Islet of Langerhans (tissue), 1 donor: Measurements from ENCODE around the gene HDAC4.
A peak's percentile ranks its signal among the peaks of the same experiment; 100 is the strongest.

Experiments used
- FAIRE-seq: peaks from one replicate; lab custom pipeline; 2011; peaks lifted over from hg19 to GRCh38; lab: Jason Lieb, UNC

The HDAC4 gene

DNA sequence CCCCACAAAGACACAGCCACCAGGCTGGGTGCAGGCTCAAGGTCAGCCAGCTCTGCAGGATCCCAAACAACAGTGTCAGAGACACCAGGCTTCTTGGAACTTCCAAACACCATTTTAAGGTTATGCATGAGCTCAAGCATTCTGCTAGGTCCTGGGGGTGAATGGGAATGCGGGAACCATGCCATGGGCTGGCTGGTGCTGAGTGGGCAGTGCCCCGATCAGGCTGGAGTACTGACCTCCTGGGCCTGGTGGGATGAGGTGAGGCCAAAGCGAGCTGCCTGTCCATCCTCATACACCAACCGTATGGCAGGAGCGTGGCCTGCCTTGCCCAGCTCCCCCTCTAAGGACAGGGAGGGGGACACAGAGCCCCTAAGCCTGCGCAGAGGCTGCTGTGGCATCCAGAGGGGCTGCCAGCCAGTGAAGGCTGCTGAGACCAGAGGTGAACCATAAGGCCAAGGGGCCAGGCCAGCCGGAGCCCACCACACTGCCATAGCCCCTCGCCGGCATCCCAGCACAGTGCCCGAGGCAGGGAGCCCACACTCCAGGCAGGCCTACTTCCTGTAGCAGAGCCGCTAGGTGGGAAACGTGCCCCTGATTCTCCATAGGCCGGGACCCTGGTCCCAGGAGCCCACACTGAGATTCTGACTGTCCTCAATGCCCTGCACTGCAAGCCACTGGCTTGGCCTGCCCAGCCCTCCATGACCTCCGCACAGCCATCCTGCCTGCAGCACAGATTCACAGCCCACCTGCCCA is 135.0 kb downstream of the HDAC4 start:
- no peak for FAIRE-seq

- no peak for FAIRE-seq
Measured at GRCh38 chr2:239264838-239265651, 135.8 kb downstream of the HDAC4 start.

DNA sequence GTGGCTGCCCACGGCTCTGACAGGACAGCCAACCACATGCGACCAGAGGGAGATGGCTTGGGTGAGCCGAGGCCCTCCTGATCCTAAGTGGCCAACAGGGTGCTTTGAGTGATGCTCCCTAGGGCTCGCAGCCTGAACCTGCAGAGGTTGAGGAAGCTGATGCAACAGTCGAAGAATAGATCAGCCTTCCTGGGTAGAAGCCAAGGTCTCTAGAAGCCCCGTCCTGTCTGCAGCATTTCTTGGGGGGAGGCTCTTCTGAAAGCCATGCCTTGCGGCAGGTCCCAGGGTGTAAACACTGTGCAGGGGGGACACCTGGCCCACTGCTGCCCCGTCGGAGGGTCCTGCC is 136.4 kb downstream of the HDAC4 start:
- FAIRE-seq = no peak

- no peak for FAIRE-seq
Measured at GRCh38 chr2:239263669-239264491, 136.9 kb downstream of the HDAC4 start.

DNA sequence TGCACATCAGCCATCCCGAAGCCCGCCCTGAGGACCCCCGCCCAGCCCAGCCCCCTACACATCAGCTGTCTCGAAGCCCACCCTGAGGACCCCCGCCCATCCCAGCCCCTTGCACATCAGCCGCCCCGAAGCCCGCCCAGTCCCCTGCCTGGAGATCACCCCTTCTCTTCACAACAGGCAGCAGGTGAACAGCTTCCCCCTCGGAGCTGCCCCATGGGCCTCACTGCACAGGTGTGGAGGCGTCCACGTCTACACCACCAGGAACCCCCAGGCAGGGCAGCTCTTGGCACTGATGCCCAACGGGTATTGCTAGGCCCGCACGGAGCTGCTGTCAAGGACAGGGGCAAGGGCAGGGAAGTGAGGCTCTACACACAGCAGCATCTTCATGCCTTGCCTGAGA is 137.6 kb downstream of the HDAC4 start:
- FAIRE-seq = no peak

DNA sequence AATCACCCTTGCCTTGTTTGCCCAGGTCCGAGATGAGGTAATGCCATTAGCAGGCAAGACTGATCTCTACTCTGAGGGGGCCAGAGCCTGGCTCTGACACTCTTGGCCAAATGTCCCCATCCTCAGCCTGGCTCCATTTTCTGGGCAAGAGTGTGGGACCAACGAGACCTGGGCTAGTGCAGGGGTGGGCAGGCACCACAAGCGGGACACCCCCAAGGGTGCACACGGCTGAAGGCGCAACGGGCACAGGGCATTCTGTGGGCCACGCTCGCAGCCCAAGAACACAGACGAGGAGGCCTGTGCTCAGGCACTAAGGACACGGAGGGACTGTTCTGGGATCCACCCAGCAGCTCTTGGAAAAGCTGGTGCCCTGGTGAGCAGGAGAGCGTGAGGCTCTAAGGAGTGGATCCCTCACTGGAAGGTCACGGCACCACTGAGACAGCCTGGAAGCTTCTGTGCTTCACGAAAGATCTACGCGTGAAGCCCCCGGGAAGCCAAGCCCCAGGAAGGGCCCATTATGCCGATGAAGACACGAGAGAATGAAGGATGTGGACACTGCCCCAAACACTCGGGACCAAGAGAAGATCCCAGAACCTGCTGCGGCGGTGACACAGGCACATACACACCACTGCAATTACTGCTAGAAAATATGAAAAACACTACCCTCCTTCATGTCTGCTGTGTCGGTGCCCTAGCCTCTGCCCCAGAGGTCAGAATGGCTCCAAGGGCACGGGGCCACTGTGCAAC is 138.2 kb downstream of the HDAC4 start:
- no peak for FAIRE-seq

DNA sequence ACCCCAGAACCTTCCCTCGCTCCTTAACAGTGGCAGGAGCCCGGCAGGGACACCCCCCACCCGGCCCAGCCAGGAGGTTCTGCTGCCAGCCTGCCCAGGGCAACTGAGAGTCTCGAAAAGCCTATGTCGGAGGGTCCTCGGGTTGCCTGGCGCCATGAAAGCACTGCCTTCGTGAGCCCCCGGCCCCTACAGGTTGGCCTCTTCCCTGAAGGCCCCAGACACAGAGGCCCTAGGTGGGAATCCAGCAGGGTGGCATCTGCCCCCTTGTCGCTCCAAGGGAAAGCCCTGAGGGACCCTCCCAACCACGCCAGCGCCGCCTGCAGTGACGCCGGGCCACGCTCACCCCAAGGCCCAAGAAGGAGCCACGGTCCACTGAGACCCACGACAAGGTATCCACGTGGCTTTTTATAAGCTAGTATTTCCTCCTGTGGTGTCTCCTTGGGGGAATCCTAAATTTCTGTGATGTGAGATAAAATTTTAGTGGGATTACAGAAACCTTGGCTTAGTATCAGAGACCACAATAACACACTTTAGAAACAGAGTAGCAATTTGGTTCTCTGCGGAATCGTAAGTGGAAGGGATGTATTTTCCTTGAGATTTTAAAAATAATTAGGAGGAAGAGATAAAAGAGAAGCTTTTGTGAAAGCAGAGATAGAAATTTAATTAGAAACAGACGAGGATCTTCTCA is 138.9 kb downstream of the HDAC4 start:
- no peak for FAIRE-seq

DNA sequence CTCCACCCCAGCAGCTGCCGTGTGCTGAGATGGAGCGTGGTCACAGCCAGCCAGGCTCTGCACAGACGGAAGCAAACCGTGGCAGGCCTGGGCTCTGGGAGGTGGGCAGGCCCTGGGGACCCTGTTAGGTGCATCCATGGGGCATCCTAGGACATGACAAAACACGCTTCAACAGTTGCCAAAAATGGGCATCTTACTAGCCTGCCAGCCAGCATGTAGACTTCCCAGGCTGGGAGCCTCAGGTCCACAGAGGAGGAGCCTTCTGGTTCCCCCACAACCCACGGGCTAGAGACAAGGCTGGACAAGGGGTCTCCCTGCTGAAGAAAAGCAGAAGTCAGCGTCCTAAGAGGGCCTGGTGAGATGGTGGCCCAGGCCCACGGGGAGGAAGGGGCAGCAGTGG is 139.5 kb downstream of the HDAC4 start:
- no peak for FAIRE-seq

GRCh38 chr2:239260546-239261327 is 140.1 kb downstream of the HDAC4 start:
- FAIRE-seq = no peak

DNA sequence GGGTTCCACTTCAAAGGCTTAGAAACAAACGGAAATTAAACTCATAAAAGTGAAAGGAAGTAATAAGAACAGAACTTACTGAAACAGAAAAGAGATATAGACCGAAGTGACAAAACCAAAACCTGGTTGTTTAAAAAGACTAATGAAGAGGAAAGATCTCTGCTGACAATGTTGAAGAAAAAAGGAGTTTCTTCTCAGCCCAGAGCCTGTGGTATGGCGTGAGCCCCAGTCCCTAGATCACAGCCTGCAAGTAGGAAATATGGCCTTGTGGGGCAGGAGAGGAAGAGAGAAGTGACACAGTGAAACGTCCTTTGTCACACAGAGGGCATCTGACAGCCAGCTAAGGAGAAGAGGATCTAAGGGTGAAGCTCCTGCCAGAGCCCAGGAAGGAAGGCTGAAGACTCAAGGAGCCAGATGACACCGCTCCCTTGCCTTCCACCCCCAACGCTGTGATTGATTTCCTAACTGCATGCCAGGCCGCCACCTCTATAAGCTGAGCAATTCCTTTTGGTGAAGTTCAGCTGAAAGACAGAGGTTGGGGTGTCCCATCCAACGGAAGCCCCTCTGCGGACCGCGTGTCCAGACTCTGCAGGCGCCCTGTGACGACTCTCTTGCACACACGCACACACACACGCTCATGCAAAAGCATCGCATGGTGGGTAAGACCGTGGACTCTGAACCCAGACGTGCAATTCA is 141.1 kb downstream of the HDAC4 start:
- FAIRE-seq = no peak

DNA sequence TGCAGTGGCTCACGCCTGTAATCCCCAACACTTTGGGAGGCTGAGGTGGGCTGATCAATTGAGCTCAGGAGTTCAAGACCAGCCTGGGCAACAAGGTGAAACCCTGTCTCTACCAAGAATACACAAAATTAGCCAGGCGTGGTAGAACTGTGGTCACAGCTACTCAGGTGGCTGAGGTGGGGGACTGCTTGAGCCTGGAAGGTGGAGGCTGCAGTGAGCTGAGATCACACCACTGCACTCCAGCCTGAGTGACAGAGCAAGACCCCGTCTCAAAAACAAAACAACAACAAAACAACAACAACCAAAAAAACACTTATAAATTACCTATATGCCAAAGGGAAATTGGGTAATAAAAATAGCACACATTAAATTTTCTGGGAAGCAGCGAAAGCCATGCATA is 141.6 kb downstream of the HDAC4 start:
- no peak for FAIRE-seq

GRCh38 chr2:239258248-239258647 is 142.6 kb downstream of the HDAC4 start:
- FAIRE-seq = no peak

DNA sequence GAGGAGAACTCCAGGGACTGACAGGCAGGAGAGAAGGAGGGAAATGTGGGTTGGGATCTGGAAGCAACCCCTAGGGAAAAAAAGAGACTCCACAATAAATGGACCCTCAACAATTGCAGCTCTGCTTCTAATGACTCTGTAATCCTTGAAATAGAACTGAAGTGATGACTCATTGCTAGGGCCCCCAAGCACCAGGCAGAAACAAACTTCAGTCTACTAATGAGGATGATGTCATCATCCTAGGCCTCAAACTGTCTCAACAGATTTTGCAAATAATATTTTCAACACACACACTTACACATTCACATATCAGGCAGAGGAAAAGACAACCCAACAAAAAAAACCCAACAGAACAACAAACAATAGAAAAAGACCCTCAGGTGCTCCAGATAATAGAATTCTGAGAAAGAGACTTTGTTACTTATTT is 143.3 kb downstream of the HDAC4 start:
- peak; percentile 94 for FAIRE-seq

DNA sequence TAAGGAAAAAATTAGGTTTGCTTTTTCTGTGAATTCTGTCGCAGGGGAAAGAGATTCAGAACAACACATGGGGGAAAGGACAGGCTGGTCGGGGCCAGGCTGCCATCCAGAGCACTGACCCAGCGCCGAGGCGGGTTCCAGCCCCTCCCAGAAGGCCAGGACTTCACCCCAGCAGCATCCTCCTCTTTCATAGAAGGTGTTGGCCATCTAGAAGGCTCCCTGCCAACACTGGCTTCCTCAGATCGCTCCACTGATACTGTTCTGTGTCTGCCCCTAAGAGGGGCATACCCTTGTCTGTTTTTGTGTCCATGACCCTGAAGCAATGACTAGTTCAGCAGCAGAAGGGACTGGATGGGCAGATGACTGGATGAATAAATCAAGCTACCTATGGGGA is 144.5 kb downstream of the HDAC4 start:
- no peak for FAIRE-seq

GRCh38 chr2:239255628-239256349 is 145.0 kb downstream of the HDAC4 start:
- no peak for FAIRE-seq

GRCh38 chr2:239255218-239255617 is 145.6 kb downstream of the HDAC4 start:
- FAIRE-seq = no peak

- FAIRE-seq = no peak
Measured at GRCh38 chr2:239253701-239254436, 147.0 kb downstream of the HDAC4 start.

DNA sequence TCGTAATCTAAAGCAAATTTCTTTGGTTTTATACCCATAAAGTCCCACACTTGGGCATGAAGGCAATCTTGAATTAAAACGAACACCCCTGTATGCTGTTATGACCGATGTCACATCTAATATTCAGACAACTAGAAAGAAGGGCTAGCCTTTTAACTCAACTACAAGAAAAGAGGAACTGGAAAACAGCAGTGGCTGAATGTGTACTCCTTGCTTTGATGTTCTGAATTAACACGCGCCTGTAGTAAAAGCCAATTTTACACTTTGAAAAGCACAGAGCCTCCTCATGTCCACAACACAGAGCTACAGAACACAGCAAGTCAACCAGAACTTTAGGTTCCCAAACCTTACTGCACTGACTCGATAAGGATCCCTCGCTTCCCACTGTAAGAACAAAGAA is 147.6 kb downstream of the HDAC4 start:
- FAIRE-seq = no peak

- no peak for FAIRE-seq
Measured at GRCh38 chr2:239252801-239253200, 148.0 kb downstream of the HDAC4 start.
